IMR-90 (cell line): ENCODE data around the gene RYR3.

Experiments
- BHLHE40 ChIP-seq: fragments of 150-350 bp; IDR thresholded peaks from 2 replicates; pipeline ENCODE4 v1.6.1; 2016; ENCODE audit warnings: mild to moderate bottlenecking, low read depth, low read length
- CEBPB ChIP-seq: IDR thresholded peaks from 2 replicates; pipeline ENCODE4 v1.6.1; 2012; ENCODE audit warnings: low read depth, low read length, improper control_type of control experiment
- CHD1 ChIP-seq: IDR thresholded peaks from 2 replicates; pipeline ENCODE4 v1.6.1; 2012; ENCODE audit warnings: low read depth, low read length, improper control_type of control experiment
- CTCF ChIP-seq: conservative IDR thresholded peaks from 2 replicates; pipeline ENCODE4 v1.5.1; 2012; ENCODE audit warnings: mild to moderate bottlenecking, low read depth, low read length, improper control_type of control experiment
- FOS ChIP-seq: fragments of 150-350 bp; IDR thresholded peaks from 2 replicates; pipeline ENCODE4 v1.6.1; 2016; ENCODE audit warnings: low read depth, low read length
- MAFK ChIP-seq: IDR thresholded peaks from 2 replicates; pipeline ENCODE4 v1.6.1; 2012; ENCODE audit warnings: low read depth, low read length, improper control_type of control experiment
- MAZ ChIP-seq: IDR thresholded peaks from 2 replicates; pipeline ENCODE4 v1.6.1; 2012; ENCODE audit warnings: low read depth, mild to moderate bottlenecking, low read length, improper control_type of control experiment, moderate library complexity, borderline replicate concordance
- MXI1 ChIP-seq: IDR thresholded peaks from 2 replicates; pipeline ENCODE4 v1.6.1; 2012; ENCODE audit warnings: low read depth, mild to moderate bottlenecking, low read length, moderate library complexity, borderline replicate concordance
- NFE2L2 ChIP-seq: fragments of 150-350 bp; IDR thresholded peaks from 2 replicates; pipeline ENCODE4 v1.6.1; 2016; ENCODE audit warnings: low read depth, mild to moderate bottlenecking, low read length
- POLR2A ChIP-seq: IDR thresholded peaks from 2 replicates; pipeline ENCODE4 v1.6.1; 2012; ENCODE audit warnings: mild to moderate bottlenecking, low read depth, low read length
- RAD21 ChIP-seq: IDR thresholded peaks from 2 replicates; pipeline ENCODE4 v1.6.1; 2012; ENCODE audit warnings: low read length, improper control_type of control experiment
- RCOR1 ChIP-seq: IDR thresholded peaks from 2 replicates; pipeline ENCODE4 v1.6.1; 2012; ENCODE audit warnings: mild to moderate bottlenecking, low read length, improper control_type of control experiment; ENCODE audit not compliant: insufficient replicate concordance
- SMC3 ChIP-seq: fragments of 150-350 bp; IDR thresholded peaks from 2 replicates; pipeline ENCODE4 v1.6.1; 2016; ENCODE audit warnings: low read depth, mild to moderate bottlenecking, antibody characterized with exemption, low read length, moderate library complexity
- TF ChIP-seq, protein P1 (sequence below): fragments of 150-350 bp; IDR thresholded peaks from 2 replicates; pipeline ENCODE4 v1.6.1; 2017; ENCODE audit warnings: mild to moderate bottlenecking, antibody characterized with exemption, low read length, low read depth

GRCh38 chr15:33360886-33361285 is 50.1 kb downstream of the RYR3 start:
- no peak for TF ChIP-seq MXI1
- TF ChIP-seq CTCF, result no peak
- TF ChIP-seq POLR2A, result no peak
- TF ChIP-seq RAD21, result no peak
- TF ChIP-seq SMC3, result no peak
- TF ChIP-seq MAZ, result no peak
- no peak for TF ChIP-seq FOS
- TF ChIP-seq MAFK, result no peak
- TF ChIP-seq CEBPB, result no peak
- TF ChIP-seq CHD1, result no peak
- TF ChIP-seq BHLHE40, result no peak
- TF ChIP-seq, protein P1, sequence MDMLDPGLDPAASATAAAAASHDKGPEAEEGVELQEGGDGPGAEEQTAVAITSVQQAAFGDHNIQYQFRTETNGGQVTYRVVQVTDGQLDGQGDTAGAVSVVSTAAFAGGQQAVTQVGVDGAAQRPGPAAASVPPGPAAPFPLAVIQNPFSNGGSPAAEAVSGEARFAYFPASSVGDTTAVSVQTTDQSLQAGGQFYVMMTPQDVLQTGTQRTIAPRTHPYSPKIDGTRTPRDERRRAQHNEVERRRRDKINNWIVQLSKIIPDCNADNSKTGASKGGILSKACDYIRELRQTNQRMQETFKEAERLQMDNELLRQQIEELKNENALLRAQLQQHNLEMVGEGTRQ, result no peak
- TF ChIP-seq NFE2L2, result no peak
- no peak for TF ChIP-seq RCOR1
